Mucosa of rectum (tissue), 2 donors: Measurements from ENCODE around the gene MIB1.

Experiments
- H3K27ac ChIP-seq, 2 donors: one replicate each; pipeline ENCODE4 v1.7.0; 2013; ENCODE audit warnings: inconsistent platforms in 2 of 2, low read depth in 2 of 2, low read length in 2 of 2
- H3K27me3 ChIP-seq, 2 donors: one replicate each; pipeline ENCODE4 v1.7.0; 2013; ENCODE audit warnings: low read length in 2 of 2; ENCODE audit not compliant: control insufficient read depth in 2 of 2, insufficient read depth in 2 of 2
- H3K36me3 ChIP-seq, 2 donors: one replicate each; pipeline ENCODE4 v1.7.0; 2013; ENCODE audit warnings: low read length in 2 of 2; ENCODE audit not compliant: control insufficient read depth in 2 of 2, insufficient read depth in 2 of 2
- H3K4me1 ChIP-seq, 2 donors: one replicate each; pipeline ENCODE4 v1.7.0; 2013; ENCODE audit warnings: low read length in 2 of 2, mild to moderate bottlenecking in 1 of 2; ENCODE audit not compliant: control insufficient read depth in 2 of 2, insufficient read depth in 2 of 2
- H3K4me3 ChIP-seq, 2 donors: one replicate each; pipeline ENCODE4 v1.7.0; 2013; ENCODE audit warnings: low read length in 2 of 2
- H3K9ac ChIP-seq, 2 donors: one replicate each; pipeline ENCODE4 v1.7.0; 2013; ENCODE audit warnings: low read length in 2 of 2, low read depth in 1 of 2, mild to moderate bottlenecking in 1 of 2
- H3K9me3 ChIP-seq, 2 donors: one replicate each; pipeline ENCODE4 v1.7.0; 2013; ENCODE audit warnings: low read length in 2 of 2; ENCODE audit not compliant: control insufficient read depth in 2 of 2
- donor health status: healthy.
- donor health status: Normal muscosa, but diverticular disease.

MIB1 gene

DNA sequence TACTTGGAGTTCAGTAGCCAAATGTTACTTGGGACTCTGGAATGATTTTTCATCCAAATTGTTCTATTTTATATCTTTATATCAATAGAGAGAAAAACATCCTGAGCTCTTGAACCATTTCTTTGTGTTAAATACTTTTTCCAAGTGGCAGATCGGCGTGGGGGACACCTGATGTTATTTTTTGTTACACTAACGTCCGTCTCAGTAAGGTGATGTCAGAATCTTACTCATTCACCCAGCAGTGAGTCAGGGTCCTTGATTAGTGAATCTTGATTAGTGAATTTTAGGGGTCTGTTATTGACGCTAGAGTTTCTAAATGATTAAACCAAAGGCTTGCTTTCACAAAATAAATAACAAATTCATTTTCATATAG is 1.7 kb downstream of the MIB1 start:
- no peaks in the 10 kb centered on the region for H3K36me3 ChIP-seq
- H3K4me3 ChIP-seq = peak overlapping the region in 1 of 2 donors; percentile 78
- H3K9me3 ChIP-seq = no peaks in the 10 kb centered on the region
- no peaks in the 10 kb centered on the region for H3K27me3 ChIP-seq
- H3K9ac ChIP-seq = no peak overlapping the region
- peaks cover 5 to 8% of the 10 kb centered on the region in 2 donors for H3K4me1 ChIP-seq
- H3K27ac ChIP-seq = no peak overlapping the region

DNA sequence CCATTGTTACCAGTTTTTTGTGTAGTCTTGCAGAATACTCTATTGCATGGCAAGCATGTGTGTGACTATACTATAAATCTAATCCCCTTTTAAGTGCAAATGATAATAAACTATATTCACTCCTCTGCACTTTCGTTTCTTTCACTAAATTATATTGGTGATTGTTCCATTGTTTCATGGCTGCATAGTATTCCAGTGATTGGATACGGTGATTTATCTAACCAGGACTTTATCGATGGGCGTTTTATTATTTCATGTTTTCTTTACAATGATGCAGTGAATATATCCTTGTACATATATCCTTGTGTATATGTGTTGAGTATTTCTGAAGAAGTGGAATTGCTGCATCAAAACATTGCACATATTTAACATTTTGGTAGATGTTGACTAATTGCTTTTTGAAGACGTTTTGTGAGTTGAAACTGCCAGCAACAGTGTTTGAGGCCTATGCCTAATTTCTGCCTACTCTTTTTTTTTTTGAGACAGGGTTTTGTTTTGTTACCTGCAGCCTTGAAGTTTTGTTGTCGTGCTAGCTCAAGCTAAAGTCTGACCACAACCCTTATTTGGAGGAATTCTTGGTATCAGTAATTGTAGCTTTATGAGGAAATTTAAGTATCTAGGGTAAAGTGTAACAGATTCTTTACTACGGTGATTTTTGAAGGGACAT is 2.7 kb downstream of the MIB1 start:
- Histone ChIP-seq H3K27me3 (no peaks in the 10 kb centered on the region), H3K9ac (no peak overlapping the region), H3K4me1 (peaks cover 5 to 8% of the 10 kb centered on the region in 2 donors), H3K36me3 (no peaks in the 10 kb centered on the region), H3K27ac (no peak overlapping the region), H3K4me3 (no peak overlapping the region), H3K9me3 (no peaks in the 10 kb centered on the region)

DNA sequence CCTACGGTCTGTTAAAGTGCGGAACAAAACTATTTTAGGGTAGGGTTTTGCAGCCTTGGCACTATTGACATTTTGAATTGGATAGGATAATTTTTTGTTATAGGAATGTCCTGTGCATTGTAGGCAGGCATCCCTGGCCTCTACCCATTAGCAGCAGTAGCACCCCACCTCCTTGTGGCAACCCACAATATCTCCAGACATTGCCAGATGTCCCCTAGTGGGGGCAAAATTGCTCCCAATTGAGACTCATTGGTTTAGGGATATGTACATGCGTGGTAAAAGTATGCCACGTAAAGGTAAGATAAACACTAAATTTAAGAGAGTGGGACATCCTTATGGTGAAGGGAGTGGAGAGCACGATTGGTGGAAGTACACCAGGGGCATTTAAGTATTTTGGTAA is 4.6 kb downstream of the MIB1 start:
- H3K27me3 ChIP-seq = no peaks in the 10 kb centered on the region
- H3K9me3 ChIP-seq = no peaks in the 10 kb centered on the region
- no peak overlapping the region for H3K4me3 ChIP-seq
- no peak overlapping the region for H3K27ac ChIP-seq
- no peak overlapping the region for H3K9ac ChIP-seq
- peaks cover 3 to 5% of the 10 kb centered on the region in 2 donors for H3K4me1 ChIP-seq
- no peaks in the 10 kb centered on the region for H3K36me3 ChIP-seq

DNA sequence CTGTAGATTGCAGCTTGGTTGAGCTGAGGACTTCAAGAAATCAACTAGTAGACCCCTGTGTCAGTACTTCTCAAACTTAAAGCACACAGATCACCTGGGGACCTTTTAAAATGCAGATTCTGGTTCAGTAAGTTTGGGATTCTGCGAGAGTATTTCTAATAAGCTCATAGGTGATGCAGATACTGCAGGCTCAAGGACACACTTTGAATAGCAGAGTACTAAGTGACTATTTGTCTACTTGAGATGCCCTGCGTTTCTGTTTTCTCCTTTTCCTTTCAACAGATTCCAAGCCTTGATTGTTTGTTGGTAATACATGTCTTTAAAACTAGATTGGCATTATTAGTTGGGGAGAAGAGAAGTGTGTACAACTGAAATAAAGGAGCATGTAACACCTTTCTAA is 6.7 kb downstream of the MIB1 start:
- no peaks in the 10 kb centered on the region for H3K27me3 ChIP-seq
- H3K4me1 ChIP-seq = peaks cover 0 to 2% of the 10 kb centered on the region in 2 donors
- no peak overlapping the region for H3K9ac ChIP-seq

GRCh38 chr18:21747764-21748693 is 7.4 kb downstream of the MIB1 start:
- Histone ChIP-seq H3K4me3 (no peak overlapping the region), H3K4me1 (no peaks in the 10 kb centered on the region), H3K27ac (no peak overlapping the region), H3K36me3 (no peaks in the 10 kb centered on the region), H3K27me3 (no peaks in the 10 kb centered on the region), H3K9me3 (no peaks in the 10 kb centered on the region), H3K9ac (no peak overlapping the region)

More for the DNA sequence above, 6.7 kb downstream of the MIB1 start:
- no peak overlapping the region for H3K4me3 ChIP-seq
- H3K9me3 ChIP-seq = no peaks in the 10 kb centered on the region
- no peaks in the 10 kb centered on the region for H3K36me3 ChIP-seq
- H3K27ac ChIP-seq = no peak overlapping the region

DNA sequence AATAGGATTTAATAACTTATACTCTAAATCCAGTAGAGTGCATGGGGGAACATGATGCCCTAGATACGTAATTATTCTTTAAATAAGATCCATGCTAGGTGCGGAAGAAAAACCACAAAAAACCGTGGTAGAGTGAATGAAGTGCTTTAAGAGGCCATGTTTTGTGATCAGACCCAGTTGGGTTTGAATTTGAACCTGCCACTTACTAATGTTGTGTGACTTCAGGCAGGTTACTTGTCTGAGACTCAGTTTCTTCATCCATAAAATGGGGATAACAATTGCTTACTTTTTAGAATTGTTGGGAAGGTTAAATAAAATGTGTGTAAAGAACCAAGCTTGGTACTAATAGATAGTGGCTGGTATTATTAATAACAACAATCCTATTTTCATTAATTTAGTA is 17.2 kb downstream of the MIB1 start:
- Histone ChIP-seq H3K4me1 (no peaks in the 10 kb centered on the region), H3K36me3 (no peaks in the 10 kb centered on the region), H3K4me3 (no peak overlapping the region), H3K27ac (no peak overlapping the region), H3K27me3 (no peaks in the 10 kb centered on the region), H3K9ac (no peak overlapping the region), H3K9me3 (no peaks in the 10 kb centered on the region)

- H3K9ac ChIP-seq = no peak overlapping the region
- no peaks in the 10 kb centered on the region for H3K27me3 ChIP-seq
- H3K4me1 ChIP-seq = no peaks in the 10 kb centered on the region
- no peaks in the 10 kb centered on the region for H3K36me3 ChIP-seq
- H3K9me3 ChIP-seq = no peaks in the 10 kb centered on the region
- no peak overlapping the region for H3K4me3 ChIP-seq
- no peak overlapping the region for H3K27ac ChIP-seq
Observed at GRCh38 chr18:21759836-21760235, 19.2 kb downstream of the MIB1 start.

- no peaks in the 10 kb centered on the region for H3K27me3 ChIP-seq
- H3K36me3 ChIP-seq = no peaks in the 10 kb centered on the region
- no peak overlapping the region for H3K9ac ChIP-seq
- no peaks in the 10 kb centered on the region for H3K9me3 ChIP-seq
- H3K4me1 ChIP-seq = no peaks in the 10 kb centered on the region
- no peak overlapping the region for H3K27ac ChIP-seq
- no peak overlapping the region for H3K4me3 ChIP-seq
Observed at GRCh38 chr18:21760321-21760720, 19.7 kb downstream of the MIB1 start.

DNA sequence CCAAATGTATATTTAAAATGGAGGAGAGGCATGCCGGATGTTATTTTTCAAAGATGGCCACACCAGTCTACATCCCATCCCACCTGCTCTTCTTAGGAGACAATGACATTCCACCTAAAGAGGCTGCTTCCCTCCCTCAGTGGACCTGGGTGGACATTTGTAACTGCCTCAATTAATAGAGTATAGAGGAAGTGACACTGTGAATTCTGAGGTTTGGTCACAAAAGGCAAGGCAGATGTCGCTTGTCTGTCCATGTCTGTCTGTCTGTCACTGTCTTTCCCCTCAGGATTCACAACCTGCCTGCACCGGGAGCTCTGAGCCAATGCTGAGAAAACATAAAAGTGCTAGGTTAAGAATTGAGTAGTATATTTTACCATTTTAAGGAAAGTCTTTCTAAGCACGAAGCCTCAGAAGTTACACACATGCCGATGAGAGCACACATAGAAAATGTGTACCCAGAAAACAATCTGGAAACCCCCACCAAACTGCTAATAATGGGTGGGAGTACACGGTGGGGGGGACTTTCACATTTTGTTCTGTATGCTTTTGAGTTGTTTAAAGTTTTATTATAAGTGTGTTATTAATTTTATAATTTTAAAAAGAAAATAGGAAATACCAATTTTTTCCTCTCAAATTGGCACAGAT is 21.0 kb downstream of the MIB1 start:
- H3K27me3 ChIP-seq = no peaks in the 10 kb centered on the region
- H3K4me1 ChIP-seq = no peaks in the 10 kb centered on the region
- H3K4me3 ChIP-seq = no peak overlapping the region
- peaks cover 8 to 9% of the 10 kb centered on the region in 2 donors for H3K36me3 ChIP-seq
- H3K9me3 ChIP-seq = no peaks in the 10 kb centered on the region
- no peak overlapping the region for H3K9ac ChIP-seq
- no peak overlapping the region for H3K27ac ChIP-seq

DNA sequence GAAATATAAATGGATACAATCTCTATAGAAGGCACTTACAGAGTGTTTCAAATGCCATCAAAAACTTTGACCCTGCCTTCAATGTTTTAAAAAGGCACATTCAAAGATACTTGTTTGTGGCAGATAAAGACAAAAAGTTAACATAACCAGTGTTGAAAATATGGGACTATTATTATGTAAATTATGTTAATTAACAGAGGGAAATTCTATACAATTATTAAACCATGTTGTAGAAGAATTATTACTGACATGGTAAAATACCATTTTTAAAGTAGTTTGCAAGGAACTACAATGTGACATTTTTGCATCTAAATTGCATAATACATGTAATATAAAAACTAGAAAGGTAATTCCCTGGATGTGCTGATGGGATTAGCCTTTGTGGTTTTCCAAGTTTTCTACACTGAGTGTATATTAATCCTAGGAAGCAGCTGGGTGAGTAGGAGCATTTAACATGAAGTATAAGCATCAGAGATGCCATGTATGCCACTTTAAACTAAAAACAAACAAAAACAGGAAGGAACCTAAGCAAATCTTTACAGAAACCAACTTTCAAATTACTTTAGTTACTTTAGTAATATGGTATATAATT is 21.7 kb downstream of the MIB1 start:
- H3K4me3 ChIP-seq = no peak overlapping the region
- no peaks in the 10 kb centered on the region for H3K4me1 ChIP-seq
- H3K9ac ChIP-seq = no peak overlapping the region
- no peaks in the 10 kb centered on the region for H3K9me3 ChIP-seq
- H3K36me3 ChIP-seq = peaks cover 9 to 10% of the 10 kb centered on the region in 2 donors
- no peaks in the 10 kb centered on the region for H3K27me3 ChIP-seq
- H3K27ac ChIP-seq = no peak overlapping the region
